Endothelial cell of umbilical vein (primary cell): Measurements from ENCODE around the gene SGF29. TPM values are rescaled to one million over a fixed set of nuclear protein-coding genes. Genes with fewer than 3 reads are reported as not detected.

Experiments used
- BruUV-seq: library from RNA; stranded (reverse); fragments of 400-500 nt; replicated peaks from 2 replicates; lab custom pipeline; 2021; lab: Mats Ljungman, UMichigan
- CTCF ChIA-PET: fragments of 300-600, 350-600 bp; sonication (Branson Sonifier 250); formaldehyde crosslinking; loops from one replicate; lab custom pipeline; 2021; ENCODE audit warnings: antibody characterized with exemption, inconsistent platforms; lab: Charles Lee
- POLR2A ChIA-PET: fragments of 300-600, 350-600 bp; sonication (Branson Sonifier 250); formaldehyde crosslinking; loops from one replicate; lab custom pipeline; 2021; ENCODE audit warnings: antibody characterized with exemption, inconsistent platforms; lab: Charles Lee
- DNase-seq: peaks from one replicate; pipeline ENCODE4 v3.0.0-alpha.2; 2011; ENCODE audit warnings: low read depth, low spot score
- FAIRE-seq: peaks from 2 replicates; lab custom pipeline; 2011; peaks lifted over from hg19 to GRCh38; lab: Jason Lieb, UNC
- H2AFZ ChIP-seq: 2 replicates; pipeline ENCODE4 v1.6.0; 2012; ENCODE audit warnings: low read depth, low read length, control low read depth, inconsistent platforms
- H3K27ac ChIP-seq: 2 replicates; pipeline ENCODE4 v1.5.1; 2011; ENCODE audit warnings: low read depth, mild to moderate bottlenecking, control low read depth, low read length, moderate library complexity; ENCODE audit not compliant: insufficient read depth
- H3K27me3 ChIP-seq, 2 experiments: 2 replicates each; pipeline versions ENCODE4 v1.6.0 to v1.6.1; 2011; ENCODE audit warnings: low read length in 2 of 2, mixed read lengths in 1 of 2; ENCODE audit not compliant: control insufficient read depth in 2 of 2, insufficient read depth in 2 of 2
- H3K36me3 ChIP-seq, 2 experiments: 2 replicates in 1 of 2; 3 replicates in 1 of 2; pipeline ENCODE4 v1.5.1; 2011; ENCODE audit warnings: low read length in 2 of 2, mild to moderate bottlenecking in 1 of 2, moderate library complexity in 1 of 2; ENCODE audit not compliant: control insufficient read depth in 2 of 2, insufficient read depth in 2 of 2; ENCODE audit errors: extremely low read depth in 1 of 2
- H3K4me1 ChIP-seq: 3 replicates; pipeline ENCODE4 v1.5.1; 2011; ENCODE audit warnings: mild to moderate bottlenecking, low read length; ENCODE audit not compliant: control insufficient read depth, insufficient read depth; ENCODE audit errors: extremely low read depth
- H3K4me2 ChIP-seq: 2 replicates; pipeline ENCODE4 v1.6.1; 2011; ENCODE audit warnings: low read length, control low read depth, mixed read lengths; ENCODE audit not compliant: insufficient read depth
- H3K4me3 ChIP-seq, 3 experiments: fragments of 200-600 bp in 1 of 3; sonication (generic), shearing (Covaris generic) in 1 of 3; replicated peaks in 1 of 3; 2 replicates each; pipeline ENCODE4 v1.5.1; 2011 to 2016; ENCODE audit warnings: control low read depth in 3 of 3, low read length in 3 of 3, mild to moderate bottlenecking in 2 of 3, inconsistent platforms in 1 of 3, low read depth in 1 of 3, moderate library complexity in 1 of 3; ENCODE audit not compliant: insufficient read depth in 1 of 3
- H3K79me2 ChIP-seq: 2 replicates; pipeline ENCODE4 v1.6.0; 2012; ENCODE audit warnings: low read length, inconsistent platforms; ENCODE audit not compliant: control insufficient read depth, insufficient read depth
- H3K9ac ChIP-seq: replicated peaks from 2 replicates; pipeline ENCODE3; 2011; ENCODE audit warnings: low read length, control low read depth; ENCODE audit not compliant: insufficient read depth; ENCODE audit errors: extremely low read depth
- H3K9me1 ChIP-seq: replicated peaks from 3 replicates; pipeline ENCODE4 v1.6.0; 2011; ENCODE audit warnings: mild to moderate bottlenecking, low read length; ENCODE audit not compliant: control insufficient read depth, insufficient read depth; ENCODE audit errors: extremely low read depth
- H3K9me3 ChIP-seq: replicated peaks from 2 replicates; pipeline ENCODE4 v1.5.1; 2012; ENCODE audit warnings: low read length, inconsistent platforms; ENCODE audit not compliant: control insufficient read depth, insufficient read depth
- H4K20me1 ChIP-seq: replicated peaks from 2 replicates; pipeline ENCODE3; 2011; ENCODE audit warnings: mild to moderate bottlenecking, low read length; ENCODE audit not compliant: control insufficient read depth, insufficient read depth; ENCODE audit errors: extremely low read depth
- EZH2 ChIP-seq: IDR thresholded peaks from 2 replicates; pipeline ENCODE4 v1.6.1; 2012; ENCODE audit warnings: borderline replicate concordance, low read depth, mild to moderate bottlenecking, moderate library complexity, low read length, inconsistent platforms; ENCODE audit not compliant: severe bottlenecking
- FOS ChIP-seq: IDR thresholded peaks from 2 replicates; pipeline ENCODE4 v1.6.1; 2011; ENCODE audit warnings: mild to moderate bottlenecking, low read length, moderate library complexity, borderline replicate concordance; ENCODE audit not compliant: insufficient read depth
- GATA2 ChIP-seq: IDR thresholded peaks from 2 replicates; pipeline ENCODE4 v1.7.0; 2011; ENCODE audit warnings: low read depth, mild to moderate bottlenecking, moderate library complexity, mixed read lengths, low read length; ENCODE audit not compliant: insufficient read length, insufficient read depth
- JUN ChIP-seq: IDR thresholded peaks from 2 replicates; pipeline ENCODE4 v1.6.1; 2011; ENCODE audit warnings: borderline replicate concordance, low read depth; ENCODE audit not compliant: insufficient read length, insufficient read depth
- MYC ChIP-seq: IDR thresholded peaks from one replicate; pipeline ENCODE4 v1.6.1; 2011; ENCODE audit warnings: mild to moderate bottlenecking, low read depth, low read length
- POLR2A ChIP-seq: IDR thresholded peaks from 2 replicates; pipeline ENCODE4 v1.6.1; 2012; ENCODE audit warnings: low read depth, mild to moderate bottlenecking, control low read depth, low read length
- POLR2AphosphoS5 ChIP-seq: IDR thresholded peaks from 2 replicates; pipeline ENCODE4 v1.6.1; 2012; ENCODE audit warnings: low read depth, mild to moderate bottlenecking, control low read depth, low read length, moderate library complexity; ENCODE audit not compliant: insufficient read depth
- dilution Hi-C: fragments of 300-500 bp; cut with MboI; formaldehyde crosslinking; loops from one replicate; pipeline ENCODE4 v1.15.0; 2019; ENCODE audit warnings: low sequenced_read_pairs; ENCODE audit not compliant: extremely low pct_ligation_motif_present
- intact Hi-C: fragments of 100-400 bp; cut with micrococcal nuclease; formaldehyde crosslinking; loops from one replicate; pipeline ENCODE4 v1.10.0; 2022
- polyA plus RNA-seq, 4 experiments: library from polyadenylated mRNA; depleted of rRNA in 3 of 4; stranded (reverse) in 3 of 4; unstranded in 1 of 4; fragments of >200 nt; gene quantifications; 2 replicates each; pipeline versions ENCODE4 v1.2.1 to v1.2.3, GENCODE V29; 2011 to 2012; ENCODE audit warnings: missing spikeins in 1 of 4
- total RNA-seq: library from RNA; stranded (reverse); gene quantifications from 2 replicates; pipeline ENCODE4 v1.2.3, GENCODE V29; 2021
- TF ChIP-seq, protein P1 (sequence below): IDR thresholded peaks from 2 replicates; pipeline ENCODE4 v1.6.1; 2011; ENCODE audit not compliant: insufficient read depth, insufficient read length
- TF ChIP-seq, protein P2 (sequence below), 2 donors: IDR thresholded peaks; 1 replicate in 1 of 2; 2 replicates in 1 of 2; pipeline ENCODE4 v1.5.1; 2011; ENCODE audit warnings: low read length in 2 of 2, mild to moderate bottlenecking in 2 of 2, moderate library complexity in 2 of 2, control low read depth in 1 of 2, inconsistent platforms in 1 of 2, low read depth in 1 of 2; ENCODE audit not compliant: insufficient read depth in 1 of 2; ENCODE audit errors: extremely low read depth in 1 of 2

Gene SGF29
- total and polyA plus RNA-seq, 2 donors (not counting 3 experiments of a cell fraction or from before 2014, with no cell fraction given): 3.4 to 12.0 TPM

DNA sequence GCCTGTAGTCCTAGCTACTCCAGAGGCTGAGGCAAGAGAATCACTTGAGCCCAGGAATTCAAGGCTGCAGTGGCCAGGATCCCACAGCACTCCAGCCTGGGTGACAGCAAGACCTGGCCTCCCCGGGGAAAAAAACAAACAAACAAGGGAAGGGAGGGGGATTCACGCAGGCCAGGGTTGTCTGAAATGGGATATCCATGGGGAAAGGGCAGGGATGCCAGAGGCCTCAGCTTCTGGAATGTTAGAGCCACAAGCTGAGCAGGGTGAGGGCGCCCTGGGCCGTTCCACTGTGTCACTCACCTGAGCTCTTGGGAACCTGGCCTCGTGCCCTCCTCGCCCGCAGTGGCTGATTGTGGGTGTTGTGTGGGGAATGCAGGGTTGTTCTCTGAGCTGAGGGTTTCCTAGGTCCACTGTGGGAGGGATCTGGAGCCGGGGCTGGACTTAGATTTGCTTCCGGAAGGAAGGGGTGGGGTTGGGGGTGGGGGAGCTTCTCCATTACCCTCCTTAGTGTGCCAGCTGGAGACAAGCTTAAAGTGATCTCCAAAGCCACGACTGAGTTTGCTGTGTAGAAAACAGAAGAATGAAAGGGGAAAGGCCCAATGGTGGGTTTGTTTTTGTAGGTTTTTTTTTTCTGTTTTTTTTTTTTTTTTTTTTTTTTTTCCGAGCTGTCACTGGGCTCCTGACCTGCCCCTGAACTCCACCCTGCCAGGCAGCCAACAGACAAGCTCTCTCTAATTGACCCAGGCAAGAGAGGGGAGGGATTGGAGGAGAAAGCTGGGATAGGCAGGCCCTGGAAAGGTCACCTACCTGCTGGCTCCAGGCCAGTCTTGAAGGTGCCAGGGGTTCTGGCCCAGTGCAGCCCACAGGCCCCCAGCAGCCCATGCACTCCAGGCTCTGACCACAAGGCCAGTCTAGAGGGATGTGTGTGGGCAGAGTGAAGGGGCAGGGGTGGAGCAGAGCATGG is 56.2 kb downstream of the SGF29 start, which contains the start of gene SULT1A1:
Gene SULT1A1 (minus strand): TSS at position 414 of the 964 bp plus-strand sequence. CDS start 1,189 bp downstream, outside the sequence.
- Histone ChIP-seq H3K9ac (no peak within 1 kb of the TSS), H2AFZ (peak within 1 kb of the TSS; percentile 64), H3K27ac (no peak within 1 kb of the TSS), H3K4me1 (no peaks in the 10 kb centered on the region), H3K9me1 (no peaks in the 10 kb centered on the region), H3K9me3 (no peaks in the 10 kb centered on the region), H3K4me2 (no peak within 1 kb of the TSS), H3K27me3 (no peaks in the 10 kb centered on the region), H3K36me3 (no peaks in the 10 kb centered on the region), H3K79me2 (no peaks in the 10 kb centered on the region), H3K4me3 (no peak within 1 kb of the TSS), H4K20me1 (no peaks in the 10 kb centered on the region)
- dilution Hi-C loops: no loop called here
- intact Hi-C loops: no loop called here
- POLR2A ChIA-PET: no interaction called here
- CTCF ChIA-PET: no interaction called here
- no peak for FAIRE-seq
- no peak for DNase-seq
- TF ChIP-seq POLR2A (no peak), MYC (no peak), FOS (no peak), JUN (no peak), EZH2 (no peak), GATA2 (no peak), POLR2AphosphoS5 (no peak)
- TF ChIP-seq, protein P1, sequence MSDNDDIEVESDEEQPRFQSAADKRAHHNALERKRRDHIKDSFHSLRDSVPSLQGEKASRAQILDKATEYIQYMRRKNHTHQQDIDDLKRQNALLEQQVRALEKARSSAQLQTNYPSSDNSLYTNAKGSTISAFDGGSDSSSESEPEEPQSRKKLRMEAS: no peak
- TF ChIP-seq, protein P2, sequence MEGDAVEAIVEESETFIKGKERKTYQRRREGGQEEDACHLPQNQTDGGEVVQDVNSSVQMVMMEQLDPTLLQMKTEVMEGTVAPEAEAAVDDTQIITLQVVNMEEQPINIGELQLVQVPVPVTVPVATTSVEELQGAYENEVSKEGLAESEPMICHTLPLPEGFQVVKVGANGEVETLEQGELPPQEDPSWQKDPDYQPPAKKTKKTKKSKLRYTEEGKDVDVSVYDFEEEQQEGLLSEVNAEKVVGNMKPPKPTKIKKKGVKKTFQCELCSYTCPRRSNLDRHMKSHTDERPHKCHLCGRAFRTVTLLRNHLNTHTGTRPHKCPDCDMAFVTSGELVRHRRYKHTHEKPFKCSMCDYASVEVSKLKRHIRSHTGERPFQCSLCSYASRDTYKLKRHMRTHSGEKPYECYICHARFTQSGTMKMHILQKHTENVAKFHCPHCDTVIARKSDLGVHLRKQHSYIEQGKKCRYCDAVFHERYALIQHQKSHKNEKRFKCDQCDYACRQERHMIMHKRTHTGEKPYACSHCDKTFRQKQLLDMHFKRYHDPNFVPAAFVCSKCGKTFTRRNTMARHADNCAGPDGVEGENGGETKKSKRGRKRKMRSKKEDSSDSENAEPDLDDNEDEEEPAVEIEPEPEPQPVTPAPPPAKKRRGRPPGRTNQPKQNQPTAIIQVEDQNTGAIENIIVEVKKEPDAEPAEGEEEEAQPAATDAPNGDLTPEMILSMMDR (IDR thresholded peaks at IDR 0.05; ENCODE audit: extremely low read depth in 1 of 2, insufficient read depth in 1 of 2, low read depth in 1 of 2, low read length in 2 of 2): no peak
- no TSS peak for BruUV-seq
